T-helper 1 cell (primary cell): ENCODE measurements around the gene LRRTM1.

Experiments used
- DNase-seq, 5 donors: peaks; one replicate each; pipeline ENCODE4 v3.0.0-alpha.2; 2012 to 2020

Gene LRRTM1

GRCh38 chr2:80302001-80302313 lies 2.6 kb downstream of the LRRTM1 start:
- no peak for DNase-seq

- no peak for DNase-seq
Measured at GRCh38 chr2:80300954-80301353, 3.6 kb downstream of the LRRTM1 start.

GRCh38 chr2:80300346-80300745 lies 4.2 kb downstream of the LRRTM1 start:
- no peak for DNase-seq

- no peak for DNase-seq
Measured at GRCh38 chr2:80299661-80300060, 4.9 kb downstream of the LRRTM1 start.

- DNase-seq: no peak
Measured at GRCh38 chr2:80298954-80299353, 5.6 kb downstream of the LRRTM1 start.

- DNase-seq: no peak
Measured at GRCh38 chr2:80293039-80293438, 11.5 kb downstream of the LRRTM1 start.

GRCh38 chr2:80292474-80292873 lies 12.1 kb downstream of the LRRTM1 start:
- DNase-seq: no peak

GRCh38 chr2:80291656-80292055 lies 12.9 kb downstream of the LRRTM1 start:
- no peak for DNase-seq

GRCh38 chr2:80288576-80288975 lies 16.0 kb downstream of the LRRTM1 start:
- no peak for DNase-seq

GRCh38 chr2:80281049-80281448 lies 23.5 kb downstream of the LRRTM1 start:
- no peak for DNase-seq

- no peak for DNase-seq
Measured at GRCh38 chr2:80280598-80280997, 24.0 kb downstream of the LRRTM1 start.

GRCh38 chr2:80269806-80270205 lies 34.7 kb downstream of the LRRTM1 start:
- DNase-seq: no peak

GRCh38 chr2:80266231-80266630 lies 38.3 kb downstream of the LRRTM1 start:
- DNase-seq: no peak

- no peak for DNase-seq
Measured at GRCh38 chr2:80259292-80259691, 45.3 kb downstream of the LRRTM1 start.

GRCh38 chr2:80258793-80259192 lies 45.8 kb downstream of the LRRTM1 start:
- no peak for DNase-seq

- no peak for DNase-seq
Measured at GRCh38 chr2:80258341-80258740, 46.2 kb downstream of the LRRTM1 start.

- DNase-seq: no peak
Measured at GRCh38 chr2:80257450-80257849, 47.1 kb downstream of the LRRTM1 start.

GRCh38 chr2:80256782-80257167 lies 47.8 kb downstream of the LRRTM1 start:
- no peak for DNase-seq

- DNase-seq: no peak
Measured at GRCh38 chr2:80255918-80256781, 48.4 kb downstream of the LRRTM1 start.

- DNase-seq: no peak
Measured at GRCh38 chr2:80252294-80252986, 52.1 kb downstream of the LRRTM1 start.
